GM20431 (cell line): Measurements from ENCODE around the gene CACNA1C.

ENCODE experiments used
- in situ Hi-C: fragments of 300-500 bp; cut with MseI, MboI; formaldehyde crosslinking; loops from one replicate; pipeline ENCODE4 v1.15.0; 2020; ENCODE audit warnings: low sequenced_read_pairs; ENCODE audit not compliant: unreplicated experiment

CACNA1C gene

GRCh38 chr12:2608608-2608945 is 555.8 kb downstream of the CACNA1C start:
- in situ Hi-C loops: no loop called here

- in situ Hi-C loops: no loop called here
Measured at GRCh38 chr12:2609020-2609419, 556.2 kb downstream of the CACNA1C start.

GRCh38 chr12:2610358-2610757 is 557.6 kb downstream of the CACNA1C start:
- in situ Hi-C loops: no loop called here

- in situ Hi-C loops: no loop called here
Measured at GRCh38 chr12:2613326-2614073, 560.7 kb downstream of the CACNA1C start.

GRCh38 chr12:2614341-2614740 is 561.6 kb downstream of the CACNA1C start:
- in situ Hi-C loops: no loop called here

GRCh38 chr12:2615665-2616402 is 563.0 kb downstream of the CACNA1C start:
- in situ Hi-C loops: no loop called here

GRCh38 chr12:2616763-2617162 is 564.0 kb downstream of the CACNA1C start:
- in situ Hi-C loops: no loop called here

GRCh38 chr12:2617365-2617764 is 564.6 kb downstream of the CACNA1C start:
- in situ Hi-C loops: no loop called here

GRCh38 chr12:2618291-2618995 is 565.7 kb downstream of the CACNA1C start:
- in situ Hi-C loops: no loop called here

- in situ Hi-C loops: no loop called here
Measured at GRCh38 chr12:2619136-2619535, 566.3 kb downstream of the CACNA1C start.

GRCh38 chr12:2622460-2622859 is 569.7 kb downstream of the CACNA1C start:
- in situ Hi-C loops: no loop called here

GRCh38 chr12:2623472-2623871 is 570.7 kb downstream of the CACNA1C start:
- in situ Hi-C loops: no loop called here

- in situ Hi-C loops: no loop called here
Measured at GRCh38 chr12:2624543-2625288, 571.9 kb downstream of the CACNA1C start.

GRCh38 chr12:2625289-2625612 is 572.5 kb downstream of the CACNA1C start:
- in situ Hi-C loops: no loop called here

GRCh38 chr12:2627076-2627834 is 574.5 kb downstream of the CACNA1C start:
- in situ Hi-C loops: no loop called here

GRCh38 chr12:2627835-2628191 is 575.0 kb downstream of the CACNA1C start:
- in situ Hi-C loops: no loop called here

- in situ Hi-C loops: no loop called here
Measured at GRCh38 chr12:2628401-2628800, 575.6 kb downstream of the CACNA1C start.

GRCh38 chr12:2629051-2629450 is 576.3 kb downstream of the CACNA1C start:
- in situ Hi-C loops: no loop called here

- in situ Hi-C loops: no loop called here
Measured at GRCh38 chr12:2631653-2632350, 579.0 kb downstream of the CACNA1C start.
